Kidney (tissue), 14 donors: ENCODE measurements around the gene PRSS37. TPM values are rescaled to one million over a fixed set of nuclear protein-coding genes. Genes with fewer than 3 reads are reported as not detected.
"Not testable (repeated sequence)": the region's sequence is repeated elsewhere in the genome, so short reads cannot be mapped to it uniquely, and the experiment has no call there.

Source experiments
- DNase-seq, 5 donors: peaks; one replicate each; pipeline ENCODE4 v3.0.0-alpha.2; 2013 to 2020
- FAIRE-seq: peaks from 2 replicates; lab custom pipeline; 2012; peaks lifted over from hg19 to GRCh38; lab: Jason Lieb, UNC
- H3K27ac ChIP-seq, 2 donors: one replicate each; pipeline ENCODE4 v1.7.0; 2013; ENCODE audit warnings: low read depth in 2 of 2, low read length in 2 of 2, inconsistent platforms in 1 of 2
- H3K27me3 ChIP-seq: one replicate; pipeline ENCODE4 v1.7.1; 2013; ENCODE audit warnings: low read length, inconsistent platforms; ENCODE audit not compliant: control insufficient read depth, insufficient read depth
- H3K36me3 ChIP-seq, 3 donors: one replicate each; pipeline versions ENCODE4 v1.7.0 to v1.7.1; 2013; ENCODE audit warnings: low read length in 3 of 3, control low read depth in 1 of 3, inconsistent platforms in 1 of 3; ENCODE audit not compliant: insufficient read depth in 3 of 3, control insufficient read depth in 2 of 3
- H3K4me1 ChIP-seq, 3 donors: one replicate each; pipeline versions ENCODE4 v1.7.0 to v1.7.1; 2013; ENCODE audit warnings: low read length in 3 of 3, inconsistent platforms in 1 of 3, low read depth in 1 of 3; ENCODE audit not compliant: control insufficient read depth in 2 of 3, insufficient read depth in 2 of 3
- H3K4me3 ChIP-seq, 3 donors: one replicate each; pipeline versions ENCODE4 v1.7.0 to v1.8.1; 2013; ENCODE audit warnings: low read length in 3 of 3, control low read depth in 1 of 3, inconsistent platforms in 1 of 3
- H3K9ac ChIP-seq, 3 donors: one replicate each; pipeline versions ENCODE4 v1.7.0 to v1.7.1; 2013; ENCODE audit warnings: low read length in 3 of 3, control low read depth in 1 of 3, inconsistent platforms in 1 of 3
- H3K9me3 ChIP-seq, 3 donors: one replicate each; pipeline versions ENCODE4 v1.7.0 to v1.7.1; 2013; ENCODE audit warnings: low read length in 3 of 3, control low read depth in 1 of 3, inconsistent platforms in 1 of 3; ENCODE audit not compliant: control insufficient read depth in 2 of 3, insufficient read depth in 1 of 3
- CTCF ChIP-seq: IDR thresholded peaks from 3 replicates; pipeline ENCODE4 v1.5.1; 2012; ENCODE audit warnings: mild to moderate bottlenecking, moderate library complexity, borderline replicate concordance; ENCODE audit not compliant: insufficient read depth; ENCODE audit errors: extremely low read depth
- intact Hi-C: fragments of 100-400 bp; cut with DNase I; formaldehyde crosslinking; loops from one replicate; pipeline ENCODE4 v1.11.1; 2022
- polyA plus RNA-seq: library from polyadenylated mRNA; stranded (reverse); fragments of 350-450 nt; fragmentation: Illumina TruSeq; extraction: RNeasy Lipid Tissue Mini Kit (QIAGEN cat#74804); gene quantifications from one replicate; pipeline ENCODE4 v1.2.3, GENCODE V29; 2014; ENCODE audit warnings: low read depth, low replicate concordance; ENCODE audit not compliant: insufficient read depth
- total RNA-seq: library from RNA; stranded (reverse); fragmentation: NEBNext Ultra II Directional; extraction: Animal tissue kit (Norgen Biotek cat#: 25700); gene quantifications from one replicate; pipeline ENCODE4 v1.2.1, GENCODE V29; 2021
- donor health status: control.
- donor health status: control.
- donor health status: control.
- donor health status: control.
- donor health status: control.
- donor health status: DM: yes; HTN: yes; CAD: no.
- donor health status: Normal renal cell carcinoma (clear cell type).

PRSS37 gene
- total and polyA plus RNA-seq, 2 donors from 2014 or later: not detected

DNA sequence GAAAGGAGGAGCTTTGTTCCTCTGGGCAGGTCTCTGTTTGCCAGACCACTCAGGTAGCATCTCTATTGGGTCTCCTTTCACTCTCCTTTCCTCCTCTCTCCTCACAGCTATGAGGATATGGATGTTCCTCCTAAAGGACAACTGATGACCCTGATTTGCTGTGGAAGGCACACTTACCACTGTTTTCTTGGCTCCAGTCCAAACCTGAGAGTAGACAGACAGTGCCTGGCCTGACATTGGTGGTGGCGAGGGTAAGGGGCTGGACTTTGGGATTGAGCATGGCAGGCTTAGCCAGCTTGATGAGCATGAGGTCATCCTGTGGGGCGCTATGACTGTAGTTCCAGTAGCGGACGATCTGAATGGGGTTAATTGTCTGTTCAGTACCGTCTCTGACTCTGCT is 3.6 kb downstream of the PRSS37 start:
- FAIRE-seq (no peak), DNase-seq (no peak)
- no peaks in the 10 kb centered on the region for H3K4me1 ChIP-seq
- no peak for TF ChIP-seq CTCF
- H3K9ac ChIP-seq: no peak overlapping the region
- H3K27me3 ChIP-seq: no peaks in the 10 kb centered on the region
- no peak overlapping the region for H3K4me3 ChIP-seq
- intact Hi-C loops: no loop called here
- no peaks in the 10 kb centered on the region for H3K36me3 ChIP-seq
- H3K27ac ChIP-seq: no peak overlapping the region
- H3K9me3 ChIP-seq: no peaks in the 10 kb centered on the region

DNA sequence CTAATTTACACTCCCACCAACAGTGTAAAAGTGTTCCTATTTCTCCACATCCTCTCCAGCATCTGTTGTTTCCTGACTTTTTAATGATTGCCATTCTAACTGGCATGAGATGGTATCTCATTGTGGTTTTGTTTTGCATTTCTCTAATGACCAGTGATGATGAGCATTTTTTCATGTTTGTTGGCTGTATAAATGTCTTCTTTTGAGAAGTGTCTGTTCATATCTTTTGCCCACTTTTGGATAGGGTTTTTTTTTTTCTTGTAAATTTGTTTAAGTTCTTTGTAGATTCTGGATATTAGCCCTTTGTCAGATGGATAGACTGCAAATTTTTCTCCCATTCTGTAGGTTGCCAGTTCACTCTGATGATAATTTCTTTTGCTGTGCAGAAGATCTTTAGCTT is 18.9 kb downstream of the PRSS37 start:
- not testable (repeated sequence) for H3K4me1 ChIP-seq

GRCh38 chr7:141820067-141820466 is 21.2 kb downstream of the PRSS37 start:
- intact Hi-C loops: no loop called here
- FAIRE-seq (no peak), DNase-seq (no peak)
- no peak overlapping the region for H3K4me3 ChIP-seq
- no peaks in the 10 kb centered on the region for H3K4me1 ChIP-seq
- peaks cover 0 to 2% (median 0%) of the 10 kb centered on the region in 3 donors for H3K36me3 ChIP-seq
- no peak overlapping the region for H3K27ac ChIP-seq
- H3K27me3 ChIP-seq: no peaks in the 10 kb centered on the region
- no peak overlapping the region for H3K9ac ChIP-seq
- peaks cover 0 to 16% (median 6%) of the 10 kb centered on the region in 3 donors for H3K9me3 ChIP-seq
- no peak for TF ChIP-seq CTCF

More for the DNA sequence above, 18.9 kb downstream of the PRSS37 start:
- DNase-seq, H3K9ac ChIP-seq, H3K36me3 ChIP-seq, FAIRE-seq, H3K27me3 ChIP-seq, intact Hi-C loops, H3K4me3 ChIP-seq, H3K27ac ChIP-seq: not testable (repeated sequence)
- peaks cover 0 to 16% (median 6%) of the 10 kb centered on the region in 3 donors for H3K9me3 ChIP-seq

DNA sequence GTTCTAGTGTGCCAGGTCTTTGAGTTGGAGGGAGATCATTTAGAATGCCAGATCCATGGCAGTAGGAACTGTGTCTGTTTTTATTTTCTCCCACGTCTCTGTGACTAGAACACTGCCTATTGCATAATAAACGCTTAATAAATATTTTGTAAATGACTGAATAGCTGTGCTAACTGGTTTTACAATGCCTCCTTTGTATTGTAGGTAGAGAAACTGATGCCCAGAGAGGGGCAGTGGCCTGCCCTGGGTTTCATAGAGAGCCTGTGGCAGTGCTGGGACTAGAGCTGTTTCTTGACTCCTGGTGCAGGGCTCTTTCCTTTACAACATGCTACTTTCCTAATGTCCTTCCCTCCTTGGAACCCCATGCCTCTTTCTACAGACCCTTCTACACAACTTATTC is 48.8 kb downstream of the PRSS37 start:
- Histone ChIP-seq H3K4me3 (no peak overlapping the region), H3K27ac (no peak overlapping the region), H3K9me3 (no peaks in the 10 kb centered on the region), H3K4me1 (no peaks in the 10 kb centered on the region), H3K27me3 (no peaks in the 10 kb centered on the region), H3K36me3 (peaks cover 0 to 5% (median 0%) of the 10 kb centered on the region in 3 donors), H3K9ac (no peak overlapping the region)
- DNase-seq (no peak), FAIRE-seq (no peak)
- intact Hi-C loops: no loop called here
- no peak for TF ChIP-seq CTCF
